ENCODE data around the gene AZIN2.

GRCh38 chr1:33048426-33048825 is 32.5 kb upstream of the AZIN2 start:
- TF ChIP-seq KAT2A (conservative IDR thresholded peaks at IDR 0.05; ENCODE audit: control insufficient read depth, low read depth, low read length) (no peak), EP300 (IDR thresholded peaks at IDR 0.05; ENCODE audit: borderline replicate concordance in 1 of 2, control insufficient read depth in 1 of 2, low read depth in 2 of 2, low read length in 2 of 2) (no peak), RUNX3 (IDR thresholded peaks at IDR 0.05; ENCODE audit: low read length) (no peak), POLR2AphosphoS5 (IDR thresholded peaks at IDR 0.05; ENCODE audit: low read length) (no peak), CTCF (IDR thresholded peaks at IDR 0.05 in 2 of 3, conservative IDR thresholded peaks at IDR 0.05 in 1 of 3; ENCODE audit: control insufficient read depth in 2 of 3, extremely low read depth in 1 of 3, insufficient read depth in 1 of 3, low read depth in 3 of 3, low read length in 3 of 3) (no peak), CEBPB (IDR thresholded peaks at IDR 0.05; ENCODE audit: borderline replicate concordance in 1 of 2, low read depth in 2 of 2, low read length in 2 of 2) (no peak), RAD21 (IDR thresholded peaks at IDR 0.05; ENCODE audit: insufficient read depth, low read depth, low read length) (no peak)
- TF ChIP-seq, protein P1, sequence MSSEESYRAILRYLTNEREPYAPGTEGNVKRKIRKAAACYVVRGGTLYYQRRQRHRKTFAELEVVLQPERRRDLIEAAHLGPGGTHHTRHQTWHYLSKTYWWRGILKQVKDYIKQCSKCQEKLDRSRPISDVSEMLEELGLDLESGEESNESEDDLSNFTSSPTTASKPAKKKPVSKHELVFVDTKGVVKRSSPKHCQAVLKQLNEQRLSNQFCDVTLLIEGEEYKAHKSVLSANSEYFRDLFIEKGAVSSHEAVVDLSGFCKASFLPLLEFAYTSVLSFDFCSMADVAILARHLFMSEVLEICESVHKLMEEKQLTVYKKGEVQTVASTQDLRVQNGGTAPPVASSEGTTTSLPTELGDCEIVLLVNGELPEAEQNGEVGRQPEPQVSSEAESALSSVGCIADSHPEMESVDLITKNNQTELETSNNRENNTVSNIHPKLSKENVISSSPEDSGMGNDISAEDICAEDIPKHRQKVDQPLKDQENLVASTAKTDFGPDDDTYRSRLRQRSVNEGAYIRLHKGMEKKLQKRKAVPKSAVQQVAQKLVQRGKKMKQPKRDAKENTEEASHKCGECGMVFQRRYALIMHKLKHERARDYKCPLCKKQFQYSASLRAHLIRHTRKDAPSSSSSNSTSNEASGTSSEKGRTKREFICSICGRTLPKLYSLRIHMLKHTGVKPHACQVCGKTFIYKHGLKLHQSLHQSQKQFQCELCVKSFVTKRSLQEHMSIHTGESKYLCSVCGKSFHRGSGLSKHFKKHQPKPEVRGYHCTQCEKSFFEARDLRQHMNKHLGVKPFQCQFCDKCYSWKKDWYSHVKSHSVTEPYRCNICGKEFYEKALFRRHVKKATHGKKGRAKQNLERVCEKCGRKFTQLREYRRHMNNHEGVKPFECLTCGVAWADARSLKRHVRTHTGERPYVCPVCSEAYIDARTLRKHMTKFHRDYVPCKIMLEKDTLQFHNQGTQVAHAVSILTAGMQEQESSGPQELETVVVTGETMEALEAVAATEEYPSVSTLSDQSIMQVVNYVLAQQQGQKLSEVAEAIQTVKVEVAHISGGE (CRISPR knock-in tag; IDR thresholded peaks at IDR 0.05) = no peak
